ENCODE data around the gene HNRNPUL2. TPM values are rescaled to one million over a fixed set of nuclear protein-coding genes. Genes with fewer than 3 reads are reported as not detected.
"Not testable (repeated sequence)": the region's sequence is repeated elsewhere in the genome, so short reads cannot be mapped to it uniquely, and the experiment has no call there.

Gene HNRNPUL2
- total RNA-seq, 2 experiments from 2014 or later: 8.3 to 59.2 TPM

GRCh38 chr11:62774407-62774806, 47.1 kb upstream of the HNRNPUL2 start:
- H3K9me2 ChIP-seq (ENCODE audit: insufficient read depth, low read length): no peaks in the 10 kb centered on the region
- no TSS peak for BruUV-seq (replicated peaks)
- no peaks in the 10 kb centered on the region for H3K9me3 ChIP-seq (ENCODE audit: low read length)
- H3K4me2 ChIP-seq (ENCODE audit: low read length): no peak overlapping the region
- no peak overlapping the region for H3K27ac ChIP-seq (ENCODE audit: low read depth, low read length, poor library complexity, severe bottlenecking)
- intact Hi-C loops (cut with micrococcal nuclease; ENCODE audit: unreplicated experiment): loop anchor here (5.0 kb wide), 1 partner anchor 102 kb away; the partner anchor contains the start of genes LBHD1 and UQCC3
- TF ChIP-seq CTCF (conservative IDR thresholded peaks at IDR 0.05; ENCODE audit: low read length) (no peak), EZH2phosphoT487 (IDR thresholded peaks at IDR 0.05; ENCODE audit: borderline replicate concordance, low read depth, low read length) (no peak)
- no peak for DNase-seq (ENCODE audit: low spot score)
- ChIA-PET CTCF (ENCODE audit: unreplicated experiment) (no interaction called here), POLR2A (interaction anchor here (0.5 to 1.1 kb wide), 6 partner anchors 18 to 95 kb away, joined by 3 to 8 read pairs (median 4); no protein-coding TSS in a partner anchor)
- no peaks in the 10 kb centered on the region for H4K20me1 ChIP-seq (ENCODE audit: insufficient read depth, low read length)
- H3K4me1 ChIP-seq (ENCODE audit: insufficient read depth, low read length, poor library complexity, severe bottlenecking): peaks cover 32% of the 10 kb centered on the region
- no peak overlapping the region for H3K4me3 ChIP-seq (ENCODE audit: low read depth, low read length, poor library complexity, severe bottlenecking)
- H3K36me3 ChIP-seq (ENCODE audit: insufficient read depth, low read length): peaks cover 34% of the 10 kb centered on the region
- peaks cover 24% of the 10 kb centered on the region; the same call in 1 of the 2 replicates for H3K79me2 ChIP-seq (ENCODE audit: insufficient read depth, low read depth, low read length)
- H2AFZ ChIP-seq (ENCODE audit: low read length): no peak overlapping the region

- Histone ChIP-seq H4K20me1 (ENCODE audit: insufficient read depth, low read length) (no peaks in the 10 kb centered on the region), H3K4me1 (ENCODE audit: insufficient read depth, low read length, poor library complexity, severe bottlenecking) (peaks cover 32% of the 10 kb centered on the region), H3K9me2 (ENCODE audit: insufficient read depth, low read length) (no peaks in the 10 kb centered on the region), H3K79me2 (ENCODE audit: insufficient read depth, low read depth, low read length) (peaks cover 24% of the 10 kb centered on the region; the same call in 1 of the 2 replicates), H3K4me2 (ENCODE audit: low read length) (peak within 1 kb of the TSS; percentile 76), H3K4me3 (ENCODE audit: low read depth, low read length, poor library complexity, severe bottlenecking) (peak within 1 kb of the TSS; percentile 77), H3K27ac (ENCODE audit: low read depth, low read length, poor library complexity, severe bottlenecking) (peak within 1 kb of the TSS; percentile 71), H3K36me3 (ENCODE audit: insufficient read depth, low read length) (peaks cover 19% of the 10 kb centered on the region; the same call in 1 of the 2 replicates), H2AFZ (ENCODE audit: low read length) (peak within 1 kb of the TSS; percentile 61), H3K9me3 (ENCODE audit: low read length) (no peaks in the 10 kb centered on the region)
- intact Hi-C loops (cut with micrococcal nuclease; ENCODE audit: unreplicated experiment): loop anchor here (1.0 to 5.0 kb wide), 2 partner anchors 44 to 99 kb away; partner anchors contain the start of genes HNRNPUL2, LBHD1 and UQCC3
- DNase-seq (ENCODE audit: low spot score): peak; percentile 94
- ChIA-PET POLR2A (interaction anchor here (0.6 to 4.2 kb wide), 13 partner anchors 10 to 150 kb away, joined by 3 to 16 read pairs (median 5); partner anchors contain the start of genes B3GAT3, C11orf98, CSKMT and HNRNPUL2), CTCF (ENCODE audit: unreplicated experiment) (no interaction called here)
- no peak for TF ChIP-seq EZH2phosphoT487 (IDR thresholded peaks at IDR 0.05; ENCODE audit: borderline replicate concordance, low read depth, low read length)
- BruUV-seq (replicated peaks): TSS peak; percentile 67
These were observed 44.1 kb upstream of the HNRNPUL2 start, which contains the start of gene TAF6L for GRCh38 chr11:62771144-62772021. Gene TAF6L, plus strand, starts transcription at chr11:62771396. Its CDS starts 4,388 bp downstream, at chr11:62775784.

GRCh38 chr11:62770778-62771143, 43.5 kb upstream of the HNRNPUL2 start:
- intact Hi-C loops (cut with micrococcal nuclease; ENCODE audit: unreplicated experiment): loop anchor here (1.0 to 5.0 kb wide), 2 partner anchors 43 to 98 kb away; partner anchors contain the start of genes HNRNPUL2, LBHD1 and UQCC3
- Histone ChIP-seq H3K4me1 (ENCODE audit: insufficient read depth, low read length, poor library complexity, severe bottlenecking) (peaks cover 32% of the 10 kb centered on the region), H3K4me3 (ENCODE audit: low read depth, low read length, poor library complexity, severe bottlenecking) (peak overlapping the region; percentile 77), H2AFZ (ENCODE audit: low read length) (peak overlapping the region; percentile 61; the same call in 1 of the 2 replicates), H3K9me3 (ENCODE audit: low read length) (no peaks in the 10 kb centered on the region), H3K9me2 (ENCODE audit: insufficient read depth, low read length) (no peaks in the 10 kb centered on the region), H3K27ac (ENCODE audit: low read depth, low read length, poor library complexity, severe bottlenecking) (peak overlapping the region; percentile 71), H3K4me2 (ENCODE audit: low read length) (peak overlapping the region; percentile 76), H3K36me3 (ENCODE audit: insufficient read depth, low read length) (peaks cover 18% of the 10 kb centered on the region; the same call in 1 of the 2 replicates), H4K20me1 (ENCODE audit: insufficient read depth, low read length) (no peaks in the 10 kb centered on the region), H3K79me2 (ENCODE audit: insufficient read depth, low read depth, low read length) (peaks cover 24% of the 10 kb centered on the region; the same call in 1 of the 2 replicates)
- TF ChIP-seq CTCF (conservative IDR thresholded peaks at IDR 0.05; ENCODE audit: low read length) (no peak), EZH2phosphoT487 (IDR thresholded peaks at IDR 0.05; ENCODE audit: borderline replicate concordance, low read depth, low read length) (no peak)
- TSS peak; percentile 91 for BruUV-seq (replicated peaks)
- peak; percentile 46 for DNase-seq (ENCODE audit: low spot score)
- ChIA-PET CTCF (ENCODE audit: unreplicated experiment) (no interaction called here), POLR2A (interaction anchor here (1.1 to 4.2 kb wide), 7 partner anchors 9 to 105 kb away, joined by 4 to 16 read pairs (median 10); partner anchors contain the start of genes C11orf98, CSKMT, HNRNPUL2 and POLR2G)

- intact Hi-C loops (cut with micrococcal nuclease; ENCODE audit: unreplicated experiment): loop anchor here (1.0 to 2.0 kb wide), 2 partner anchors 70 to 115 kb away; partner anchors contain the start of gene GANAB
- peaks cover 27% of the 10 kb centered on the region for H3K36me3 ChIP-seq (ENCODE audit: insufficient read depth, low read length)
- H3K9me3 ChIP-seq (ENCODE audit: low read length); DNase-seq (ENCODE audit: low spot score); H3K27ac ChIP-seq (ENCODE audit: low read depth, low read length, poor library complexity, severe bottlenecking); CTCF ChIA-PET (ENCODE audit: unreplicated experiment); H4K20me1 ChIP-seq (ENCODE audit: insufficient read depth, low read length); H3K9me2 ChIP-seq (ENCODE audit: insufficient read depth, low read length); BruUV-seq (replicated peaks): not testable (repeated sequence)
- H3K4me3 ChIP-seq (ENCODE audit: low read depth, low read length, poor library complexity, severe bottlenecking): peak overlapping the region; percentile 92
- H2AFZ ChIP-seq (ENCODE audit: low read length): peak overlapping the region; percentile 61; the same call in 1 of the 2 replicates
- H3K79me2 ChIP-seq (ENCODE audit: insufficient read depth, low read depth, low read length): peaks cover 17% of the 10 kb centered on the region; the same call in 1 of the 2 replicates
- H3K4me2 ChIP-seq (ENCODE audit: low read length): peak overlapping the region; percentile 44; the same call in 1 of the 2 replicates
- peaks cover 15% of the 10 kb centered on the region for H3K4me1 ChIP-seq (ENCODE audit: insufficient read depth, low read length, poor library complexity, severe bottlenecking)
- POLR2A ChIA-PET: interaction anchor here (0.9 to 1.7 kb wide), 4 partner anchors 9 to 66 kb away, joined by 3 to 10 read pairs (median 4); partner anchors contain the start of gene TAF6L
These were observed 33.6 kb upstream of the HNRNPUL2 start for GRCh38 chr11:62760867-62761227.
